Hematopoietic multipotent progenitor cell treated with erythropoietin and hydrocortisone succinate and interleukin-3 and kit ligand, for 15 days (in vitro differentiated cells): ENCODE results near the gene AK8.

Experiments used
- DNase-seq: peaks from one replicate; pipeline ENCODE4 v3.0.0-alpha.2; 2015; ENCODE audit warnings: low spot score

Gene AK8, protein sequence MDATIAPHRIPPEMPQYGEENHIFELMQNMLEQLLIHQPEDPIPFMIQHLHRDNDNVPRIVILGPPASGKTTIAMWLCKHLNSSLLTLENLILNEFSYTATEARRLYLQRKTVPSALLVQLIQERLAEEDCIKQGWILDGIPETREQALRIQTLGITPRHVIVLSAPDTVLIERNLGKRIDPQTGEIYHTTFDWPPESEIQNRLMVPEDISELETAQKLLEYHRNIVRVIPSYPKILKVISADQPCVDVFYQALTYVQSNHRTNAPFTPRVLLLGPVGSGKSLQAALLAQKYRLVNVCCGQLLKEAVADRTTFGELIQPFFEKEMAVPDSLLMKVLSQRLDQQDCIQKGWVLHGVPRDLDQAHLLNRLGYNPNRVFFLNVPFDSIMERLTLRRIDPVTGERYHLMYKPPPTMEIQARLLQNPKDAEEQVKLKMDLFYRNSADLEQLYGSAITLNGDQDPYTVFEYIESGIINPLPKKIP

DNA sequence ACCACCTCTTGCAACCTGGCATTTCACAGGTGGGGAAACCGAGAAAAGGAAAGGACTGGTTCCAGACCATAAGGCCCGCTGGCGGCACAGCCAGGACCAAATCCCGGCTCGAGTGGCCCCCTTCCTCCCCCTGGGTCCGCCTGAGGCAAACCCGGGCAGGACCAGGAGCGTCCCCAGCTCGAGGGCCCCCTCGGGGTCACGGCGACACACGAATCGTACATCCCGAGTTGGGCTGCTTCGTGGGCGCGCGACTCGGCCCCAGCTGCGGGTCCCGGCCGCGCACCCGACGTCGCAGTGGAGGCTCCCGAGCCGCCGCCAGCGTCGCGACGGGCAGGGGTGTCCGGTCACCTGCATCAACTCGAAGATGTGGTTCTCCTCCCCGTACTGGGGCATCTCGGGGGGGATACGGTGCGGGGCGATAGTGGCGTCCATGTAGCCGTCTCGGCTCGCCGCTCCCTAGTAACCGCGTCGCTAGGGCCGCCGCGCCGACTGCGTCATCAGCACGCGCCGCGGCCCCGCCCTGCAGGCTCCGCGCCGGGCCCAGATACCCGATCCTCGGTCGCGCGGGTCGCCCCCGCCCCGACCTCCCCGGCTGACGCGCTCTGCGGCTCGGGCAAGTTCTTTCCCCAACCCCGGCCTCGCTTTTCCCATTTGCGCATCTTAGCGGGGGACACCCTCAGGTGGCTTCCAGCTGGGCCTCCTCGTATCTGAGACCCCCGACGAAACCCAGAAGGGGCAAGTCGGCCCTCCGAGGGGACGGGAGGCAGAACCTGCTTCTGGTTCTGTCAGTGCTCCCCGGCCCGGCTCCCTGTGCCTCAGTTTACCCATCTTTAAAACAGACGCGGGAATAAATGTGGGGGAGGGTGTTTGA is at the start of gene AK8:
AK8 (minus strand) TSS at position 461 of the 871 bp plus-strand sequence; CDS start at position 432, 29 bp downstream.
- DNase-seq, result peak; percentile 81

DNA sequence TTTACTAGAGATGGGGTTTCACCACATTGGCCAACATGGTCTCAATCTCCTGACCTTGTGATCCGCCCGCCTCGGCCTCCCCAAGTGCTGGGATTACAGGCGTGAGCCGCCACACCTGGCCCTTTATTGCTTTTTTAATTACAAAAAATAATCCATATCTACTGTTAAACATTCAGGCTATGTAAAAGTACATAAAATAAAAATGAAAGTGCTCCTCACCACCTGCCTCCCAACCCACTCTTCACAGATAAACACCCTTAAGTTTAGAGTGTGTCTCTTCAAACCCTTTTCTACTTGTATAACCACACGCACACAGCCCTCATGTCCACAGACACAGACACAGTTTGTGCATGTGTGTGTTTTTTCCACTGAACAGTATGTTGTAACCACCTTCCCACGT is 49.6 kb upstream of the AK8 start:
- no peak for DNase-seq

DNA sequence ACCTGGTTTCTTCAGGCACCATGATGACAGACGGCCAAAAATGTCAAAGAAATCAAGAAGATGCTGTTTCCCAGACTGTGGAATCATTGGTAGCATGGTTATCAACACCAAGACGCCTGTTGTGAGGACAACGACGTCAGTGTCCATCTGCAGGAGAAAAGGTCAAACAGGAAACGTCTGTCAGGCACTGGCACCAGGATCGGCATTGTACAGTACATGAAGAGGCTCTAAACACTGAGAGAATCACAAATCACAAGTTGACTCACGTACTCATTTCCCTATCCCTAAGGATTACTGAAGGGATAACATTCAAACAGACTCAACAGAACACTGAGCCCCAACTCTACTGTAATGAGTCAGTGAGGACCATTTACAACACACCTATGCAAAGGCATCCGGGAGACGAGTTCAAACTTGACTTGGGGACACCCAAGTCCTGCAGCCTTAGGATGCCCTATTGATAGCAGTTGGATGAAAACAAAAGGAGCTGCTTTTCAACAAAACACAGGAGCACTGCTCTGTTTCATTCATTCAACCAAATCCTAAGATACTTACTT is 45.3 kb upstream of the AK8 start:
- no peak for DNase-seq

DNA sequence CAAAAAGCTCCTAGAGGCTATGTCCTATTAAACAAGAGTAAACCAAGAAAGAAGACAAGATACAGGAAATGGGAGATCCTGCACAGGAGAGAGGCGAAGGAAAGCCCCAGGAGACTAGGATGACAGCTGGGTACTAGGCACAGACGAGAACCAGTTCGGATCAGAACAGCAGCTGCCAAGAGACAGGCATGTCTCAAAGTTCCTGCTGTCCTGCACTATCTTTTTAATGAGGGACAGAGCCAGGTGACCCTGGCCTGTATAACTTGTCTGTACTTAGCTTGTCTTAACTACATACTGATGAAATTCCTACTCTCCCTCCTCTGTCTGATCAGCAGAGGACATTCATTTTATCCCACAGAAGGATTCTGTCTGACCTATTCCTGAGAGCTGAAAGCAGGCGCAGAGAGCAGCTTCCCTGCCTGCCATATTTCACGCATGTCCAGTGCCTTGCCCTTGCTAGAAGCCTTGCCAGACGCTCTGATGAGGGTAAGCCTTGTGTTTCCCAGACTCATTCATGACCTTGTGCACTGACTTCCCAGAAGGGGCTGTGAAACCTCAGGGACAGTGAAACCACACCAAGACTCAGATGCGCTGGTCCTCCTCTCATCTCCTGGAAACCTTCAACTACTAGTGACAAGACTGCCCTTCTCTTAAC is 41.7 kb upstream of the AK8 start:
- no peak for DNase-seq

DNA sequence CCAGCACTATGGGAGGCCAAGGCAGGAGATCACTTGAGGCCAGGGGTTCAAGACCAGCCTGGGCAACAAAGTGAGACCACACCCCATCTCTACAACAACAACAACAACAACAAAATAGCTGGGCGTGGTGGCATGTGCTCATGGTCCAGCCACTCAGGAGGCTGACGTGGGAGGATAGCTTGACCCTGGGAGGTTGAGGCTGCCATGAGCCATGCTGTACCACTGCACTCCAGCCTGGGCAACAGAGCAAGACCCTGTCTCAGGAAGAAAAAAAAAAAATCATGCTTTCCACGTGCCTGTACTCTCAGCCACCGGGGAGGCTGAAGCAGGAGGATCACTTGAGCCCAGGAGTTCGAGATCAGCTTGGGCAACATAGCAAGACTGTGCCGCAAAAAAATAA is 36.8 kb upstream of the AK8 start:
- DNase-seq, result no peak

DNA sequence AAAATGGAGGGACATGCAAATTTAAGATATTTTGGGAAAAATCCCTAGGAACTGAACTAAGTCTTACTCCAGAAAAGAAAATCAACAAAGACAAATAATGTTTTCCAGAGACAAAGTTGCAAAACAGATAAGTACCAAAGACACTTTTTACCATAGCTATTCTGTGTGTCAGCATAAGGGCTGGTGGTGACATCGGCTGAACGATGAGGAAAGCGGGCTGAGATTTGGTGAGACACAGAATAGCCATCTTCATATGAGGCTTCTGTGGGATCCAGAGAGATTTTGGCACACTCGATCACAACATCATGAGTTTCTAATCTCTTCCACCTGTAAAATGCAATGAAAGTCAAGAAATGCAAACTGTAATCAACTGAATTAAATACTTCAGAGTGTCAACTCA is 34.0 kb upstream of the AK8 start:
- DNase-seq, result no peak

DNA sequence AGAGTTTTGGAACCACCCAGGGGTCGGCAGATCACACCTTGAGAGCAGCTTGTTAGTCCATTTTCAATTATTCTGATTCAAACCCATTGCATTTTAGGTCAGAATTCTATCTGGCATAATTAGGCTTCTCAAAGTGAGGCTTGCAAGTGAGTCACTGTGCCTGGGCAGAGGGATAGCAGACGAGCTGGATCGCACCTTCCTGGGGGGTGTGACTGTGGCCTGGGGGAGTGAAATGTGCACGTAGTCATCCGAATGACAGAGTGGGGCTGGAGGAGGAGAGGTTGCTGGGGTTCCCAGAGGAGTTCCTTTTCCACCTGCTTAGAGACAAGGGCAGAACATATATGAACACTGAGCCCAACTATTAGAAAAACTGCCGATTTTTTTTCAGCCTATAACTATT is 32.3 kb upstream of the AK8 start:
- DNase-seq, result no peak

DNA sequence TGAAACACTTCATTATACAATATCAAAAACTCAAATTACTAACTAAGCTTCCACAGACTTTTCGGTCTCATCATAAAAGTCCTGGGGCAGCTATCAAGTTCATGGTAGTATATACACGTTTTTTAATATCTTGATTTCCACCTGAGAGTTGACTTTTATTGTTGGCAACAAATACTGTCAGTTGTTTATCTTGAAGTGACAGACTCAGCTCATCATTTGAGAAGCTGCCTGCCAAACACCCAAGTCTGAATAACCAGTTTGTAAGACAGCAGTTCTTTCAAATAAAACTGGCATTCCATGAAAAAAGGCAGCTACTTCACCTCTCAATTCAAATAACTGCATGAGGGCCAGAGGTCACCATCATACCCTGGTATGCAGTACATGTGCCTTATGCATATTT is 31.2 kb upstream of the AK8 start:
- DNase-seq, result no peak

DNA sequence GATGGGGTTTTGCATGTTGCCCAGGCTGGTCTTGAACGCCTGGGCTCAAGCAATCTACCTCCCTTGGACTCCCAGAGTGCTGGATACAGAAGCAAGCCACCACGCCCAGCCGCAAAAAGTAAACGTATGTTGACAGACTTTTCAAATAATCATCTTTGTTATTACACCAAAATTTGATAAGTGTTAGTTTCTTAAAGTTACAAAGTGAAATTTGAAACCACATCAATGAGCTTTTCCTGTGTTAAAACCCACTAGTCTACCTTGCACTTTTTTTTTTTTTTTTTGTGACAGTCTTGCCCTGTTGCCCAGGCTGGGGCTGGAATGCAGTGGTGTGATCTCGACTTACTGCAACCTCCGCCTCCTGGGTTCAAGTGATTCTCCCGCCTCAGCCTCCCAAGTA is 30.6 kb upstream of the AK8 start:
- no peak for DNase-seq

DNA sequence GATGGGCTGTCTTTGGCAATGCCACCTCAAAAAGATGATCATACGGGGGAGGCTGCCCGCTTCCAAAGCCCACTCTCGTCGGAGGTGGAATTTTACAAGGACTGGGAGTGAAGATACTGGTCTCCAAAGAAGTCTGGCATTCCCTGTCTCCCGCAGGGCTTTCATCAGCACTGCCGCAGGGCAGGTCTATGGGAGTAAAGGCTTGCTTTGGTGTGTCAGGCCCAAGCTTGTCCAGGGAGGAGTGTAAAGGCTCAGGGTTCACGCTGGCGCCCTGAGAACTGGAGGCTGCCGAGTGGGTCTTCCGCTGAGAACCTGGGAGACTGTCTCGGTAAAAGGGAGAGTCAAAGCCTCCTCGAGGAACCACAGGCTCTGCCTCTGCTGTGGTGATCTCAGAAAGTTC is 27.6 kb upstream of the AK8 start:
- DNase-seq, result no peak

DNA sequence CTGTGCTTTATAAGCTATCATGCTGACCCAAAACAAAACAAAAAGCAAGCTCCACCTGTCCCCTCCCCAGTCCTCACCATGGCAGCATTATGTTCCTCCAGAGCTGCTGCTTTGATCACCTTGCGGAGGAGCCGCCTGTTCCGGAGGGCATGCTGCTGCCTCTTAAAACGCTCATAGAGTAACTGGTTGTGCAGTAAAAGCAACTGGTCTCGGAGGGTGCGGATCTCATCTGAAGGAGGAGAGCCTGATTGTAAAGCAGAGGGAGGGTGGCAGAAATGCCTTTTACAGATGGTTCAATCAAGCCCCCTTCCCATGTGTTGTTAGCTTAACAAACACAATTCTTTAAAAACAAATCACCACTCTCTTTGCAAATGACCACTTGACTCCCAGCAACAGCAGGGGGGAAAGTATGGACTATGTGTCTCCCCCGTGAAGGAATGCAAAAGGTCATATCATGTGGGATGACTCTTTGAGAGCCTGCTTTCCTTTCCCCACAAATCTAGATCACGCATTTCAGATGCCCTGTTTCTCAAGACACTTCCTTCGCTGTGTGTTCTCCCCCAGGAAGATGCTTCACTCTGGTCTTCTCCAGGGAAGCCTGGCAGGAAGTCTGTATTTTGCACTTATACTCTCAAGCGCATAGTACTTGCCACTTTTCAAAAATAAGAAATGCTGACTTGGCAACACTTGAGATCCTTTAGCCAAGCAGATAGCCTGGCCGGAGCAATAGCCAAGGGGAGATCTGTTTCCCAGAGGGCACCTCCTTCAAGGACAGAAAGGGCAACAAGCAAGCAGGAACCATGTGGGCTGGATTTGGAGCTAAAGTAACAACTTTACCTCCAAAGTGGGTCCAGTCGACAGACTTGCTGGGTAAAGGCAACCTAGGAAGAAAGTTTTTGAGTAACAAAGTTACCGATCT is 25.7 kb upstream of the AK8 start:
- no peak for DNase-seq

DNA sequence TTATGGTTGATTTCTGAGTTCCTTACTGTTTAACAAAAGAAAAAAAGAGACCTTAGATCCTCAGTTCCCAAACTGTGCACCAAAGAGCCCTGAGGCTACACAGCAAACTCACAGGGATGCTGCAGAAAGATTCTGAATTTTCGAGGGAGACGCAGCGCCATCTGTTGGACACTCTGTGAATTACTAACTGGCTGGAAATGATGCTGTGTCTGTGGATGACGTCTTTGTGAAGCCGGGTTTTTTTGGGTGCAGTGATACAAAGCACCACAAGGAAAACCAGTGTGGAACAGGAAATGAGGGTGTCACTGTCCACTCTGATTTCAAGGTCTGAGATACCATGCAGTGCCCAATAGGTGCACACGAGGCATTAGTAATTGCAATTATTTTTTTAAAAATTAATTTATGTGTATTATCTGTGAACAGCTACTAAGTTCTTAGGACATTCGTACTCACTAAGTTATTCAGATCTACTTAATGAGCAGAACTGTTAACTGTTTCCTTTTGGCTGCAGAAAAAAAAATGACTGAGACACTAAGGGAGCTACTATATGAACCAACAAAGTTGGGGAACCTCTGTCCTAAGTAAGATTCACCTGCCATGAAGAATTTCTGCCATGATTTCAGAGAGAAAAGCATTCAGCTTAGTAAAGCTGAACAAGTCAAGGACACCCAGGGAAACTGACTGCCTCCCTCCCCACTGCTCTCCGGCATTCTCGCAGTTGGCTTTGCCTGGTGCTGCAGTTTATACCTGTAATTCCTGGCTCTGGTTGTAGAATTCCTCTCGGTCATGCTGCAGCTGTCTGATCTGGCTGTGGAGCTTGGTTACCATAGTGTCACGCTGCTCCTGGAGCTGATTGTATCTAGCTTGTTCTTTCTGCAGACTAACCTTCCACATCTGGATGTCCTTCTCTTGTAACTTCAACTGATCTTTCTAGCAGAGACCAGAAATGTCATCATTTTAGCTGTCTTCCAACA is 24.1 kb upstream of the AK8 start:
- DNase-seq, result peak; percentile 82

DNA sequence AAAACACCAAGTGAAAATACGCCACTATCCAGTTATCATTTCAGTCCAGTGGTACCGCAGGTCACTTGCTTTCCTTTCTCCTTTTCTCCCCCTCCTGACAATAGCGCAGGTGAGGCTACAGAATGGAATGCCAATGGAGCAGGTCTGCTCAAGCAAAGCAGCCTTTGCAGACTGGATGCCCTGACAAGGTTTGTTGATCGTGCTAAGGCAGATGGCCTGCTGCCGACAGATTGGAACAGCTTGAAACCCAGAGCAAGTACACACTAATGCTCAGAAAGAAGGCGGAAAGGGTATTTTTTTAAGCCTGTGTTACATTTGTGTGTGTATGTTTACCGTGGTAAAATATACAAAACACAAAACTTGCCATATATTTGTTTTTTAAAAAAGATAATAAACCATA is 20.0 kb upstream of the AK8 start:
- no peak for DNase-seq

DNA sequence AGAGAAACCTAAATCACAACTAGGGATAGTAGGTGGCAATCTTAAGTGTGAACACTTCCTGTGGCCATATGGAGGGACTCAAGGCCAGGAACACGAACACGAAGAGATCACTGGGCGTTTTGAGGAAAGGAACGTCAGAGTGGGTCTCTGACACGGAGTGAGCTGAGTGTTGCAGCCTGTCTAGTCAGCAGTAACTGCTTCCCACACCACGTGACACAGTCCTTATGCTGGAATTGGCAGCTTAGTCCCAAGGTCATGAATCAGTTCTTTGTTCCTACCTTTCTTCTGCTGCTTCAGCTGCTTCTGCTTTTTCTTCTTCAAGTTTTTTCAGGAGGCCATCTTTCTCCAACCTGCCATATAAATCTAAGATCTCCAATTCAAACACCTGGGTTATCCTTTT is 18.8 kb upstream of the AK8 start:
- no peak for DNase-seq

DNA sequence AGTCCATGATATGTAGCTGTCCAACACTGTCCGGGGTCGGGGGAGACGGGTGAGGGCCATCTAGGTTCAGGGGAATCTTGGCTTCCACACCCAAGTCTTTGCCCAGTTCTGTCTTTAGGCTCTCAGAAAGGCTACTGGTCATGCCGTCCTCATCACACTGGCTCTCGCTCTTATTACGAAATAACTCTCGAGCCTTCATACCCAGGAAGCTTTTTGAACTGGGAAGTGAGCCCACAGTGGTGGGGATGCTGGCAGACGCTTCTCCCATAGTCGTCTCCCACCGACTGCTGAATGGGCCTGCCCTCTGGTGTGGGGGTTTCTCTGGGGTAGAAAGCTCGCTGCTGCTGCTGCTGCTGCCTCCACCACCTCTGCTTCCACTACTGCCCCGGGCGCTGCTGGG is 18.2 kb upstream of the AK8 start:
- DNase-seq, result no peak

DNA sequence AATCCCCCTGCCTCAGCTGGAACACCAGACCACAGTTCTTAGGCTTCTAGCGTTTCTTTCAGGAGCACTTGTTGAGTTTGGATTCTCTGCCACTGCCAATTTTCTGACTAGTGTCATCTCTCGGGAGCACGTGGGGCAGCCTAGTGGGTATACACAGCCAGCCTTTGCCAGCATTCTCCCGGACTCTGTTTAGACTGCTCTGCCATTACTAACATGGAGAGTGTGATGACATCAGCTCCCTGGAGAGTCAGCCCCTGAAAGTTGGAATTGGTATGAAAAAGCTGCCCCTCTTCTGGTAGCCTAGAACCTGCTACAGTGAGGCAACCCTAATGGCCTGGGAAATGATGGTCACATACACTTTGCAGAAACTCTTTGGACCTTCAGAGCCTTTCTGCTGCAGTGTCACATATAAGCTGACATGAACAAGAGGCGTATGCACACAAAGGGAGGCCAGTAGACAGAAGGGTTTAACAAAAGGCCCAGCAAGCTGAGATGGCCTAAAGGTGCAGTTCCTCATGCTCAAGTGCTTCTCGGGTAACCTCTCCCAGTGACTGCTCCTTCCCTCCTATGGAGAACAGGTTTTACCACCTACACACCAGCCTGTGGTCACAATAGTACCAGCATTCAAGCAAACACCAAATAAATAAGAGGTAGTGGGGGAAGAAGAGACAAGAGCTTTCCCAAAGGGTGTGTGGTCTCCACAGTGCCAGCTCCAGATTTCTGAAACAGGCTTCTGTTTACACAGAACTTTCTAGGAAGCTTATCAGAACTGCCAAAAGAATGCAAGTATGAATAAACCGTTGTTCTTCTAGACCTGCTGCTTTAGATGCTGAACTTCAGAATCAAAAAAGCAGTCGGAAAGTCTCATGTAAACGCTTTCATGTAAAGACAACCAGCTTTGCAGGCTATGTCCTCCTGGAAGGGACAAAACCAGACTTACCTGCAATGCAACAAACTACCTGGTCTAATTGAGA is 17.1 kb upstream of the AK8 start:
- DNase-seq, result no peak

DNA sequence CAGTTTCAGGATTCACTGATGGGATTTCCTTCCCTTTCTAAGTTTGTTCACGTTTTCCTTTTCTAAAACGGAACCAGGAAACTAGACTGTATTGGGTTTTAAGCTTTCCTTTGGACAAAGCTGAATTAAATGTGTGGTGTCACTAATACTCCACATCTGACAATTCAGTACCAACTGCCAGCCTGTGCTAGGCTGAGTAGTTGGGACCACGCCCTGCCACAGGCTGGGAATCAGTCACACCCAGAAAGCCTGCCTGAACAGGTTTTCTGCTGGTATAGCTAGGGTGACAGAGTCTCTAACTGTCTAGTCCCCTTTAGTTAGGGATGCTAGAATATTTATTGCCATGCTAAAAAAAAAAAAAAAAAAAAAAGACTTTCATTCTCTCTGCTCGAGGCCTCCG is 16.3 kb upstream of the AK8 start:
- DNase-seq, result peak; percentile 84

DNA sequence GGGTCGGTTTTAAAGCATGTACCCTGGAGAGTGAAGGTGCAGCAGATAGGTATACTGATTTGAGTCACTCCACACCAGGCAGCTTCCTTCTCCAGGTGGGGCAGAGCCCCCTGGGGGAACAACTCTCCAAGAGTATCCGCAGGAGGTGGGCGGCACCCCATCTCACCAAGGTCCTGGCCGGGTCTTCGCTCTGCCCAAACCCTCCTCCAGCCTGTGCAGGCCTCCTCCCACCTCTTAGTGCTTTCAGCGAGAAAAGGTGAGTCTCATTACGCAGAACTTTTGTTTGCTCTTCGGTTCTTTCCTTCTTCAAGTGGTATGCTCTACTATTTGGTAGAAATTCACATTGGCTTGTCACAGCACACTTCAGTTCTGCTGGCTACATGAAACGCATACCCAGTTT is 14.3 kb upstream of the AK8 start:
- no peak for DNase-seq

DNA sequence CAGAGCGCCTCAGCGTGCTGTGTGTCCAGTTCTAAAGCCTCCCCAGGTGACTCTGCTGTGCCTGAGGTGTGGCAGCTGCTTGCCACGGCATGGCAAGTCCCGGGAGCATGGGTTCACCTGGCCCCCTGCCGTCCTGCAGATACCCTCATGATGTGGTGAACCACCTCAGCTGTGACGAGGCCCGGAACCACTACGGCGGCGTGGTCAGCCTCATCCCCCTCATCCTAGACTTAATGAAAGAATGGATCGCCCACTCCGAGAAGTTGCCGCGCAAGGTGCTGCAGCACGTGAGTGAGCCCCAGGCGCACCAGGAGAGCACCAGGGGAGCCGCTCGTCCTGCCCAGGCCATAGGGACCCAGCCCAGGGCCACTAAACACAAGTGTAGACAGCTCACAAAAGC is 10.1 kb upstream of the AK8 start:
- no peak for DNase-seq
